ENCODE results near the gene PLAU.
"Not testable (repeated sequence)": the region's sequence is repeated elsewhere in the genome, so short reads cannot be mapped to it uniquely, and the experiment has no call there.

The PLAU gene

GRCh38 chr10:73876566-73876965 is 34.4 kb upstream of the PLAU start:
- no peak for DNase-seq (ENCODE audit: low read depth in 2 of 2)

GRCh38 chr10:73876971-73877370 is 34.0 kb upstream of the PLAU start:
- no peak for DNase-seq (ENCODE audit: low read depth in 2 of 2)

- DNase-seq (ENCODE audit: low read depth in 2 of 2), result no peak
These were observed 33.3 kb upstream of the PLAU start for GRCh38 chr10:73877533-73878160.

- DNase-seq (ENCODE audit: low read depth in 2 of 2), result no peak
These were observed 32.6 kb upstream of the PLAU start for GRCh38 chr10:73878365-73878764.

- DNase-seq (ENCODE audit: low read depth in 2 of 2), result peak; percentile 89 to 90
These were observed 31.4 kb upstream of the PLAU start for GRCh38 chr10:73879296-73880173.

GRCh38 chr10:73881221-73881919 is 29.6 kb upstream of the PLAU start:
- DNase-seq (ENCODE audit: low read depth in 2 of 2), result no peak

GRCh38 chr10:73884017-73884416 is 26.9 kb upstream of the PLAU start:
- no peak for DNase-seq (ENCODE audit: low read depth in 2 of 2)

- DNase-seq (ENCODE audit: low read depth in 2 of 2), result peak; percentile 41 to 49
These were observed 24.8 kb upstream of the PLAU start for GRCh38 chr10:73886085-73886529.

- no peak for DNase-seq (ENCODE audit: low read depth in 2 of 2)
These were observed 24.2 kb upstream of the PLAU start for GRCh38 chr10:73886661-73887293.

GRCh38 chr10:73887294-73888039 is 23.5 kb upstream of the PLAU start:
- DNase-seq (ENCODE audit: low read depth in 2 of 2), result no peak

- no peak for DNase-seq (ENCODE audit: low read depth in 2 of 2)
These were observed 22.4 kb upstream of the PLAU start for GRCh38 chr10:73888514-73888913.

GRCh38 chr10:73889014-73889413 is 21.9 kb upstream of the PLAU start:
- DNase-seq (ENCODE audit: low read depth in 2 of 2), result no peak

- not testable (repeated sequence) for DNase-seq (ENCODE audit: low read depth in 2 of 2)
These were observed 21.5 kb upstream of the PLAU start for GRCh38 chr10:73889416-73889815.

- DNase-seq (ENCODE audit: low read depth in 2 of 2), result no peak
These were observed 20.7 kb upstream of the PLAU start for GRCh38 chr10:73890261-73890660.

- not testable (repeated sequence) for DNase-seq (ENCODE audit: low read depth in 2 of 2)
These were observed 20.1 kb upstream of the PLAU start for GRCh38 chr10:73890830-73891229.

GRCh38 chr10:73891540-73891939 is 19.4 kb upstream of the PLAU start:
- no peak for DNase-seq (ENCODE audit: low read depth in 2 of 2)

- no peak for DNase-seq (ENCODE audit: low read depth in 2 of 2)
These were observed 18.5 kb upstream of the PLAU start for GRCh38 chr10:73892310-73893030.

- no peak for DNase-seq (ENCODE audit: low read depth in 2 of 2)
These were observed 17.5 kb upstream of the PLAU start for GRCh38 chr10:73893426-73893825.

- DNase-seq (ENCODE audit: low read depth in 2 of 2), result no peak
These were observed 16.5 kb upstream of the PLAU start for GRCh38 chr10:73894245-73894971.

- not testable (repeated sequence) for DNase-seq (ENCODE audit: low read depth in 2 of 2)
These were observed 15.6 kb upstream of the PLAU start for GRCh38 chr10:73895381-73895780.
